H1 (cell line): ENCODE measurements around the gene NPTN. TPM values are rescaled to one million over a fixed set of nuclear protein-coding genes. Genes with fewer than 3 reads are reported as not detected.

Experiments
- TBP ChIP-seq: IDR thresholded peaks from 2 replicates; pipeline ENCODE4 v1.6.1; 2011; ENCODE audit warnings: low read depth, low read length, improper control_type of control experiment
- USF2 ChIP-seq: IDR thresholded peaks from 2 replicates; pipeline ENCODE4 v1.6.1; 2011; ENCODE audit warnings: low read length, improper control_type of control experiment
- polyA plus RNA-seq, 7 experiments: library from polyadenylated mRNA; depleted of rRNA in 3 of 7; stranded (reverse) in 5 of 7; unstranded in 2 of 7; fragments of >200 nt in 5 of 7; fragments of 200-250 nt in 2 of 7; gene quantifications; 1 replicate in 5 of 7; 2 replicates in 1 of 7; 4 replicates in 1 of 7; pipeline versions ENCODE4 v1.2.1 to v1.2.3, GENCODE V29; 2011 to 2013; ENCODE audit warnings: missing spikeins in 2 of 7, mixed read lengths in 2 of 7
- total RNA-seq: library from RNA; stranded (reverse); fragmentation: NEBNext Ultra II Directional; extraction: Animal tissue kit (Norgen Biotek cat#: 25700); gene quantifications from 2 replicates; pipeline ENCODE4 v1.2.1, GENCODE V29; 2021

Gene NPTN
- total and polyA plus RNA-seq, 2 of the 8 experiments (the other 6 are each of a cell fraction or from before 2014, with no cell fraction given): 67.0 to 113 TPM

GRCh38 chr15:73633111-73633990 is at the start of gene NPTN (continued):
- TF ChIP-seq USF2 (peak; percentile 99), TBP (peak; percentile 65)
- TF ChIP-seq, all 59 proteins: peak for 18
